ENCODE results near the gene BNIP5. TPM values are rescaled to one million over a fixed set of nuclear protein-coding genes. Genes with fewer than 3 reads are reported as not detected.
A peak's percentile ranks its signal among the peaks of the same experiment; 100 is the strongest.

BNIP5 gene
- total RNA-seq, 1 donor from 2014 or later, result not detected

DNA sequence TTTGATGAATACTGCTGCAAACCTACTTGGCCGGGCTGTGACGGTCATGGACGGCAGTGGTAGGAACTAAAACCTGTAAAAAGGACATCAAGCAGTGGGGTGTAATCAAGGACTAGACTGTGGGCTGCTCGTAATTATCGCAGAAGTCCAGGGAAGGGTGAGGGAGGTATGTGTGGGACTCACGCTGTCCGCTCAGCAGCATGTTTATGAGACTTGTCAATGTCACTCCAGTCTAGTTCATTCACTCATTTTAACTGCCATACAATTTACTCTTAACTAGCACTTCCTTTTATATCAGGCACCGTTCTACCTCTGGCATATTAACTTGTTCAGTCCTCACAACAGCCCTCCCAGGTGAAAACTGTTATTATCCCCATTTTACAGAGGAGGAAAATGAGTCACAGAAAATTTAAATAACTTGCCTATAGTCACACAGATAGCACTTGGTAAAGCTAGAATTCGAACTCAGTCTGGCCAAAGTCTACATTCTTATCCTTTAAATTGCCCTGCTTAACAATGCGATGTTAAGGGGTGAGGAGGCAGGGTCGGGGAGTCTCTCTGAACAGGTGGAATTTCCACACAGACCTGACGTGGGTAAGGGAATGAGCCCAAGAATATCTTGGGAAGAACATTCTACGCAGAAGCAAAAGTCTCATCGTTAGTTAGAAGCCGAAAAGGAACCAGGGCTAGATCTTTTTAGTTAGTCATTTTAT is 62.7 kb downstream of the BNIP5 start:
- ATAC-seq (no peak), DNase-seq (no peak)
- TF ChIP-seq, protein P1, sequence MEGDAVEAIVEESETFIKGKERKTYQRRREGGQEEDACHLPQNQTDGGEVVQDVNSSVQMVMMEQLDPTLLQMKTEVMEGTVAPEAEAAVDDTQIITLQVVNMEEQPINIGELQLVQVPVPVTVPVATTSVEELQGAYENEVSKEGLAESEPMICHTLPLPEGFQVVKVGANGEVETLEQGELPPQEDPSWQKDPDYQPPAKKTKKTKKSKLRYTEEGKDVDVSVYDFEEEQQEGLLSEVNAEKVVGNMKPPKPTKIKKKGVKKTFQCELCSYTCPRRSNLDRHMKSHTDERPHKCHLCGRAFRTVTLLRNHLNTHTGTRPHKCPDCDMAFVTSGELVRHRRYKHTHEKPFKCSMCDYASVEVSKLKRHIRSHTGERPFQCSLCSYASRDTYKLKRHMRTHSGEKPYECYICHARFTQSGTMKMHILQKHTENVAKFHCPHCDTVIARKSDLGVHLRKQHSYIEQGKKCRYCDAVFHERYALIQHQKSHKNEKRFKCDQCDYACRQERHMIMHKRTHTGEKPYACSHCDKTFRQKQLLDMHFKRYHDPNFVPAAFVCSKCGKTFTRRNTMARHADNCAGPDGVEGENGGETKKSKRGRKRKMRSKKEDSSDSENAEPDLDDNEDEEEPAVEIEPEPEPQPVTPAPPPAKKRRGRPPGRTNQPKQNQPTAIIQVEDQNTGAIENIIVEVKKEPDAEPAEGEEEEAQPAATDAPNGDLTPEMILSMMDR (IDR thresholded peaks at IDR 0.05), result no peak
- no peak overlapping the region for H3K27ac ChIP-seq
- H3K9me3 ChIP-seq, result no peaks in the 10 kb centered on the region
- no peaks in the 10 kb centered on the region for H3K36me3 ChIP-seq
- intact Hi-C loops (cut with DNase I), result no loop called here
- H3K4me1 ChIP-seq, result no peaks in the 10 kb centered on the region
- no peak overlapping the region for H3K4me3 ChIP-seq
- peaks cover 27% of the 10 kb centered on the region for H3K27me3 ChIP-seq (ENCODE audit: low read depth)

DNA sequence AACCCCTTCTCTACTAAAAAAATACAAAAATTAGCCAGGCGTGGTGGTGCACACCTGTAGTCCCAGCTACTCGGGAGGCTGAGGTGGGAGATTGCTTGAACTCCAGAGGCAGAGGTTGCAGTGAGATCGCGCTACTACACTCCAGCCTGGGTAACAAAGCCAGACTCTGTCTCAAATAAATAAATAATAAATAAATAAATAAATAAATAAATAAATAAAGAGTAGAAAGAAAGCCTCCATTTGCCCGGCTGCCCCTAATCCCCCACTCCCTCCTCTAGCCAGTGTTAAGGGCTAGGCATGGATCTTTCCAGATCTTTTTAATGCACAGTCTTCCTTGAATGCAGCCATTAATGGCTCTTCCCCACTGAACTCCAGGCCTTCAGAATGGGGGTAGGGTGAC is 63.6 kb downstream of the BNIP5 start:
- Histone ChIP-seq H3K27ac (no peak overlapping the region), H3K9me3 (no peaks in the 10 kb centered on the region), H3K36me3 (no peaks in the 10 kb centered on the region), H3K4me3 (no peak overlapping the region), H3K27me3 (ENCODE audit: low read depth) (peaks cover 27% of the 10 kb centered on the region), H3K4me1 (no peaks in the 10 kb centered on the region)
- no peak for DNase-seq
- intact Hi-C loops (cut with DNase I), result no loop called here
- TF ChIP-seq, protein P1 (IDR thresholded peaks at IDR 0.05), result no peak
- no peak for ATAC-seq

DNA sequence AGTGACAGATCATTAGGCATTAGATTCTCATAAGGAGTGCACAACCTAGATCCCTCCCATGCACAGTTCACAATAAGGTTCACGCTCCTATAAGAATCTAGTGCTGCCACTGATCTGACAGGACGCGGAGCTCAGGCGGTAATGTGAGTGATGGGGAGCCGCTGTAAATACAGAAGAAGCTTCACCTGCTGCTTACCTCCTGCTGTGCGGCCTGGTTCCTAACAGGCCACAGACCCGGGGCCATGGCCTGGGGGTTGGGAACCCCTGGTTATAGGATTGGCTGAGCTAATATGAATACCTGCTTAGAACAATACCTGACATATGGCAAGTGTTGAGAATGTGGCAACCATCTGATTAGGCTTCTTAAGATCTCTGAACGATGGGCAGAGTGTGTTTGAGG is 64.5 kb downstream of the BNIP5 start:
- H3K4me1 ChIP-seq, result no peaks in the 10 kb centered on the region
- DNase-seq (no peak), ATAC-seq (no peak)
- peaks cover 27% of the 10 kb centered on the region for H3K27me3 ChIP-seq (ENCODE audit: low read depth)
- H3K27ac ChIP-seq, result no peak overlapping the region
- intact Hi-C loops (cut with DNase I), result no loop called here
- no peaks in the 10 kb centered on the region for H3K36me3 ChIP-seq
- TF ChIP-seq, protein P1 (IDR thresholded peaks at IDR 0.05), result no peak
- no peak overlapping the region for H3K4me3 ChIP-seq
- no peaks in the 10 kb centered on the region for H3K9me3 ChIP-seq

DNA sequence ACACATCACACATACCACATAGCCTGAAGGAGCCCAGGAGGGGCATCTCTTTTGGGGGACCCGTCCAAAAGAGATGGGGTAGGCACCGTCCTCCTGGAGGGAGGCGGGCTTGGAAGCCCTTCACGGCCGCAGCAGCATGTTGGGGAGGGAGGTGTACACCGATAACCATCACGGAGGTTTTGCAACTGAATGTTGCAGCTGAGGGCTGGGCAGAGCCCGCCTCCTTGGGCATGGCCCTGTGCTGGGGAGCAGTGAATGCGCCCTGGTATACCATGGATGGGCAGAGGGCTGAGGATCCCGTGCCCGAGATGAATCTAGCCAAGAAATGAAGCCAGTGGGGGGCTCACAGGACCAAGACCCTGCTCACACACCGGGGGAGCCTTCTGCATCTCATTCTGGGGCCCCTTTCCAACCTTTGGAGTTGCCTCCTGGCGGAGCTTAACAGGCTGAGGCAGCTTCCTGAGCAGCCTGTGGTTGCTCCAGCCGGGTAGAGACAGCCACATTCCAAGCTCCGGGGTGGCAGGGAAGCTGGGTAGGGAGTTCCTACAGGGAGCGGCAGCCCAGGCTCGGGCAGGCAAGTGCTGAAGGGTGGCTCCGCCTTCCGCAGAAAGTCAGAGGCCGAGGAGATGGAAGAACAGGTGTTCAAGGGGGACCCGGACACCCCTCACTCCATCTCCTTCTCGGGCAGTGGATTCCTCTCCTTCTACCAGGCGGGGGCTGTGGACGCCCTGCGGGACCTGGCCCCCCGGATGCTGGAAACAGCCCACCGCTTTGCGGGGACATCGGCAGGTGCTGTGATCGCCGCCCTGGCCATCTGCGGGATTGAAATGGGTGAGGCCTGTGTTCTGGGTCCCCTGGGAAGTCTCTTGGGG is 66.6 kb downstream of the BNIP5 start, which contains the start of gene PNPLA1:
PNPLA1 (plus strand) TSS at position 227 of the 872 bp plus-strand sequence; CDS start at position 627, 400 bp downstream.
- H3K4me3 ChIP-seq, result no peak within 1 kb of the TSS
- peaks cover 27% of the 10 kb centered on the region for H3K27me3 ChIP-seq (ENCODE audit: low read depth)
- intact Hi-C loops (cut with DNase I), result no loop called here
- H3K4me1 ChIP-seq, result no peaks in the 10 kb centered on the region
- H3K27ac ChIP-seq, result no peak within 1 kb of the TSS
- H3K36me3 ChIP-seq, result no peaks in the 10 kb centered on the region
- H3K9me3 ChIP-seq, result peaks cover 8% of the 10 kb centered on the region
- DNase-seq, result no peak
- TF ChIP-seq, protein P1 (IDR thresholded peaks at IDR 0.05), result no peak
- peak in 1 of 2 donors; percentile 11 for ATAC-seq

DNA sequence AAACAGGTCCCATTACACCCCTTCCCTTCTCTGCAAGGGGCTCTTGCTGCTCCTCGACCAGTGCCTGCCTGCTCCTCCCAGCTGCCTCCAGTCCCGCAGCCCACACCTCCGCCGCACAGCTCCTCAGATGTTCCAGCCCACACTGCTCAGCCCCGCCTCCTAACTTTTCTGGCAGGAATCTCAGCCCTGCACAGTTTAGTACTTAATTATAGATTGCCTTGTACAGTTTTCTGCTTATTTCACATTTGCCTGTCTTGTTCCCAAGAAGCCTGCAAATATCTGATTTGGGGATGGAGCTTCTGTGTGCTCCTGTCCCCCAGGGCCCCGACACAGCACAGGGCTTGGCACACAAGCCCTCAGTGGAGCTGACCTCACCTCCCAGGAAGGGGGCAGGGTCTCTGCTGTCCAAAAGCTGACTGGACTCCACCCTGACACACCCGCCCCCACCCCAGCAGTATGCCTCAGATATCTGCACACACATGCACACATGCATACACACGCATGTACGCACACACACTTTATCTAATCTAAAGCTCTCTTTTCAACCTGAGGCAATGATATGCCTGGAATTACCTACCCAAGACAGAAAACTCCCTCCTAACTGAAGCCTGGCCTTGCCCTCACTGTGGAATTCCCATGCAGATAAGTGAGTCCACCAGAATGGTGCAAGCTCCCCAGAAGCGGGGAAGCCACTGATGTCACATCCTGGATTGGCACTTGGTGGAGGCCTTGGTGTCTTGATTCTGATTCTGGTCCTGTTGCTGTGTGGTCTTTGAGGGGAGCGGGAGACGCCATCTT is 68.0 kb downstream of the BNIP5 start:
- Histone ChIP-seq H3K4me1 (no peaks in the 10 kb centered on the region), H3K27me3 (ENCODE audit: low read depth) (peaks cover 27% of the 10 kb centered on the region), H3K4me3 (no peak overlapping the region), H3K27ac (no peak overlapping the region), H3K36me3 (no peaks in the 10 kb centered on the region), H3K9me3 (peaks cover 8% of the 10 kb centered on the region)
- peak in 1 of 2 donors; percentile 55 for ATAC-seq
- DNase-seq, result no peak
- intact Hi-C loops (cut with DNase I), result no loop called here
- TF ChIP-seq, protein P1 (IDR thresholded peaks at IDR 0.05), result no peak

All from lower lobe of right lung (tissue), 2 donors.